Activated gamma-delta T cell treated with Interleukin-2 at 50 U/mL for 16 hours (primary cell): ENCODE results near the gene TSPAN14.
A peak's percentile ranks its signal among the peaks of the same experiment; 100 is the strongest.

Source experiments
- DNase-seq: peaks from one replicate; pipeline ENCODE4 v3.0.0-alpha.2; 2020

TSPAN14 gene

DNA sequence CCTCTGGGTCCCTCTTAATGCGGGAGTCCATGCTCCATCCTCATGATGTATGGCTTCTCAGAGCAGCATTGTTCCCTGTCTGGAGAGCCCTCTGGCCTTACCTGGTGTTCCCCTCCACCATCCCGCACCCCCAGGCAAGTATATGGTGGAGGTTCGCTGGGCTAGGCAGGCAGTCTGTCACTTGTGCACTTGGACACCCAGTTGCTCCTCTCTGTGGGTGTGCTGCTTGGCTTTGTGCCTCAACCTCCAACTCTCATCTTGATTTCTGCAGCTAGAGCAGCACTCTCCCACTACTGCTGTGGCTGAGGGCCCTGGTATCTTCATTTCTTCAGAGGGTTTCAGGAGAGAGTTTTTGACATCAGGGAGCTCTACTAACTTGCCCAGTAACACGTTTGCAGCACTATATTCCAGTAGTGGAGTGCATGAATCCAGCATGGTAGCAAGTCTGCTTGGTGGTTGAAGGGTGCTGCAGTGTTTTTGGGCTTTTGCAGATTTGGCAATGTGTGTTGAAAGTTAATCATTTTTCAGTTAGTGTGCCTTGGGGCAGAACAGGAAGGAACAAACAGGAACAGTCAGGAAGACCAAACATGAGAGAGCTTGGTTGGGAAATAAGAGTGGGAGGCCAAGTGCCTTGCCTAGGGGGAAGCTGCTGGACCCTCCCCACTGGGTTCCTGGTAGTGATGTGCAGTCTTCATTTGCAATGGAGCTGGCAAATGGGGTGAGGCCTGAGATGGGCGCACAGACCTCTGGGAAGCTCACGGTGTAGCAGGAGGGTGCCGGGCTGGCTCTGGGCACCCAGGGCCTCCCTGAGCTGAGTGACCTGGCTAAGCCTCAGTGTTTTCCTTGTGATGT is 37.4 kb downstream of the TSPAN14 start:
- no peak for DNase-seq

GRCh38 chr10:80492848-80493521 is 38.9 kb downstream of the TSPAN14 start:
- DNase-seq: no peak

DNA sequence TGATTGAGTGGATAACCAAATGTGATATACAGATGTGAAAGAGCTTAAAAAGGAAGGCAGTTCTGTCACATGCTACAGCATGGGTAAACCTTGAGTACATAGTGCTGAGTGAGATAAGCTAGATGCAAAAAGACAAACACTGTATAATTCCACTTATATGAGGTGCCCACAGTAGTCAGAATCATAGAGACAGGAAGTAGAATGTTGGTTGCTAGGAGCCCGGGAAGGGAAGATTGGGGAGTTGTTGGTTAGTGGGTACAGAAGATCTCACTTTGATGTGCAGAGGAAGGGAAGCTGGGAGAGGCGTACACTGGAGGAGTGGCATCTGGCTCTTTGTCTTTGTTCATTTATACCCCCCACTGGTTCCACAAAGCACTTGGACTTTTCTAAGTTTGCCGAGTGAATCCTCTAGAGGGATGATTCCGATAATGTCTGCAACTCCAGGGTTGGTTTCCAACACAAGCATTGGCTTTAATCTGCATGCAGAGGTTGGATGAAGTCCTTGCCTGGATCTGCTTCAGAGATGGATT is 39.5 kb downstream of the TSPAN14 start:
- DNase-seq: no peak

DNA sequence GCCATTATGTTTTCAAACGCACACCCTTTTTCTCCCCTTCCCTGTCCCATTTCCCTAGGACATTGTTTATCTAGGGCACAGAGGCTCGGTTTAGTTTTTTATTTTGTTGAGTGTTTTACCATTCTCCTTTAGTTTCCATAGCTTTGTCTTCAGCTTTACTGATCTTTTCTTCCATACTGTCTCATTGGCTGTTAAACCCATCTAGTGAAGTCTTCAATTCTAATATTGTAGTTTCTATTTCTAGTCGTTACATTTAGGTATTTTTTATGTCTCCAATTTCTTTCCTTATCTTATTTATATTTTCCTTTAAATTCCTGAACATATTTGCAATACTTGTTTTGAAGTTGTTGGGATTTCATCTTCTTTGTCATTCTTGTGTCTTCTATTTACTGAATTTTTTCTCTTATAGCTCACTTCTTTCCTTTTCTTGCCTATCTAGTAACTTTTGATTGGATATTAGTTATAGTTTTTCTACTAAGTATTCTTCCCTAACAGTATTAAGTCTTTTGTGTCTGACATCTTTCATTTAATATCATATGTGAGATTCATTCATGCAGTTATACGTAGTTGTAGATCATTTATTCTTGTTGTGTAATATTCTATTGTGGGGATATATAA is 42.6 kb downstream of the TSPAN14 start:
- no peak for DNase-seq

GRCh38 chr10:80497187-80498077 is 43.3 kb downstream of the TSPAN14 start:
- no peak for DNase-seq

DNA sequence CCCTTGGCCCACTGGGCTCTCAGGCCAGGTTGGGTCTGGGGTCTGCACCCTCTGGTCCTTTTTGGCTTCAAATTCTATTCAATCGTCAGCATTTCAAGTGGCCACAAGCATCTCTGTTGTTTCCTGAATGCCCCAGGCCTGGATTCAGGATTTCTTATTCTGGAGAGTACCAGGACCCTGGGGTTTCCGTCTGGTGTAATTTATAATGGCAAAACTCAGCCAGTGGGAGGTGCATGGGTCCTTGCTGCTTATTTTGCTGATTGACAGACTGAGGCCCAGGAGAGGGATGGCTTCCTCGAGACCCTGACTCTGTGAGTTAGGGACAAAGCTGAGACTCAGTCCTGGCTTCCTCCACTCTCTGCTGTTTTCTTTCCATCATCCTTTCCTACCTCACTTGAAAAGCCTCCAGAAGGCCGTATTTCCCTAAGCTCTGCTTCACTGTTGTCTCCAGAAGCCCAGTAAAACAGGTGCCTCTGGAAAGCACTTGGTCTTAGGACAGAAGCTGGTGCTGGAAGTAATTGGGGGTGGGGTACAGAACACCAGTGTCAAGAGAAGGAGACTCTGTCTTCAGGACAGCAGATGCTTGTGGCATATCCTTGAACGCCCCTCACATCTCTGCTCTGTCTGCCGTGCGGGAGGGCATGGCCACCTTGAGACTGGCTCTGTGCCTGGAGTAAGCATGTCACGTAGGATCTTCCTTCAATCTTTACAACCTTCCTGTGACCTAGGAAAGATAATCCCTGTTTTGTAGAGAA is 44.1 kb downstream of the TSPAN14 start:
- DNase-seq: no peak

- peak; percentile 55 for DNase-seq
Measured at GRCh38 chr10:80498833-80499741, 45.0 kb downstream of the TSPAN14 start.

DNA sequence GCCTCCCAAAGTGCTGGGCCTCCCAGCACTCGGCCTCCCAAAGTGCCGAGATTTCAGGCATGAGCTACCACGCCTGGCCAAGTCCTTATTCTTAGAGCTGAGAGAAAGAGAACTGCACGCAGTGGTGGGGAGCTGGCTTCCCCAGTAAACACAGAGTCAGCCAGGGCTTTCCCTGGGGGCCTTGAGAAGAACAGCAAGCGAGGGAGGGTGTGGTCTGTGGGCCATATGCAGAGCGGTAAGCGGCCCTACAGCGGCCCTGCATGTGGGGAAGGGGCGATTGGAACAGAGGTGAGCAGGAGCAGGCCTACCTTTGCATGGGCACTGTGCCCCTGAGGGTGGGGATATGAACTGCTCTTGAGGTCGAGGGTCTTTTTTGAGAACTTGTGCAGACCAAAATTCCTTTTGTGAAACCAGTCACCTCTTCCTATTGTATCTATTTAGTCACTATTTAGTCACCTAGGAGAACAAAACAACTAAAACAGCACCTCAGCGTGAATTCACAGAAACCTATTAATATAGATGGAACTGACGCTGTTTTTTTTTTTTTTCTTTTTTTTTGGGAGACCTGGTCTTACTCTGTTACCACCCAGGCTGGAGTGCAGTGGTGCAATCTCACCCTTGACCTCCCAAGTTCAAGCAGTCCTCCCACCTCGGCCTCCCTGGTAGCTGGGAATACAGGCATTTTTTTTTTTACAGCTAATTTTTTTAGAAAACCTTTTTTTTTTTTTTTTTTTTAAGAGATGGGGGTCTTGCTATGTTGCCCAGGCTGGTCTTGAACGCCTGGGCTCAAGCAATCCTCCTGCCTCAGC is 46.7 kb downstream of the TSPAN14 start:
- DNase-seq: no peak

DNA sequence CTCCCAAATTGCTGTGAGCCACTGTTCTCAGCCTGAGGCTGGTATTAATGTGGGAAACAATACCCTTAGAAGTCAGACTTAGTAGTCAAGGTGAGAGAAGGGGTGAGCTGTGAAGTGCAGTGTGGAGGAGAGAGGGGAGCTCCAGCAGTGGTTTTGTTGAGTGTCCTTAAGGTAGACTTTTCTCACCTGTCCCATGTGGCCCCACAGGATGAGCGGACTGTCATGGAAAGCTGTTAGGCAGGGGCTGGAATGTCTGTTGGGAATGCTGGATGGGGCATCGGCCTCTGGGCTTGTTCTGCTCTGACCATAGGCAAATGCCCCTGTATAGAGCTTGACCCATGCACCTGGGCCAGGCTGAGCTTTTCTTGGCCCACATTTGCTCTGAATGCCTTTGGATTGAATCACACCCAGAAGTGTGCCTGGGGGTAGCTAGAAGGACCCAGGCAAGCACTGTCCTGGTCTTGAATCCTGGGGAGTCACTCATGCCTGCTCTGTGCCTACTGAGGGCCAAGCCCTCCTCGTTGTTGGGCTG is 47.3 kb downstream of the TSPAN14 start:
- DNase-seq: no peak

DNA sequence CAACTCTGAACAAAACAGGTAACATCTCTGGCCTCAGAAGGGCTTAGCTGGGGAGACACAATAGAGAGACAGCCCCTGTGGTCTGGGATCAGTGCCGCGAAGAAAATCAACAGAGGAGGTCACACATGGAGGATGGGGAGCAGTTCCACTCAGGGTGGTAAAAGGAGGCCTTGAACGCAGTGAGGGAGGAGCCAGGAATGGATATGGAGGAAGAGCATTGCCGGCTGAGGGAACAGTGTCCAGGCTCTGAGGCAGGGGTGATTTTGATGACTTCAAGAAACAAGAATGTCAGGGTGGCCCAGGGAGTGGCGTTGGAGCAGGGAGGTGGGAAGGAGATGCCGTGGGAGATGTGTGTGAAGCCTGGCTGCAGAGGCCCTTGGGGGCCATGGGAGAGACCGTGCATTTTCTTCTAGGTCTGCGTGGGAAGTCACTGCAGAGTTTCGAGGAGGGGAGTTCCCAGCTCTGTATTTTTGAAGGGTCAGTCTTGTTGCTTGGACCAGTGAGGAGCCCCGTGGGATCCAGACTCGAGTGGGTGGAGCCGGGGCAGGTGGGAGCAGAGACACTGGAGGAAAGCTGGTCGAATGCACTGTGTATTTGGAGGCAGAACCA is 47.9 kb downstream of the TSPAN14 start:
- no peak for DNase-seq

DNA sequence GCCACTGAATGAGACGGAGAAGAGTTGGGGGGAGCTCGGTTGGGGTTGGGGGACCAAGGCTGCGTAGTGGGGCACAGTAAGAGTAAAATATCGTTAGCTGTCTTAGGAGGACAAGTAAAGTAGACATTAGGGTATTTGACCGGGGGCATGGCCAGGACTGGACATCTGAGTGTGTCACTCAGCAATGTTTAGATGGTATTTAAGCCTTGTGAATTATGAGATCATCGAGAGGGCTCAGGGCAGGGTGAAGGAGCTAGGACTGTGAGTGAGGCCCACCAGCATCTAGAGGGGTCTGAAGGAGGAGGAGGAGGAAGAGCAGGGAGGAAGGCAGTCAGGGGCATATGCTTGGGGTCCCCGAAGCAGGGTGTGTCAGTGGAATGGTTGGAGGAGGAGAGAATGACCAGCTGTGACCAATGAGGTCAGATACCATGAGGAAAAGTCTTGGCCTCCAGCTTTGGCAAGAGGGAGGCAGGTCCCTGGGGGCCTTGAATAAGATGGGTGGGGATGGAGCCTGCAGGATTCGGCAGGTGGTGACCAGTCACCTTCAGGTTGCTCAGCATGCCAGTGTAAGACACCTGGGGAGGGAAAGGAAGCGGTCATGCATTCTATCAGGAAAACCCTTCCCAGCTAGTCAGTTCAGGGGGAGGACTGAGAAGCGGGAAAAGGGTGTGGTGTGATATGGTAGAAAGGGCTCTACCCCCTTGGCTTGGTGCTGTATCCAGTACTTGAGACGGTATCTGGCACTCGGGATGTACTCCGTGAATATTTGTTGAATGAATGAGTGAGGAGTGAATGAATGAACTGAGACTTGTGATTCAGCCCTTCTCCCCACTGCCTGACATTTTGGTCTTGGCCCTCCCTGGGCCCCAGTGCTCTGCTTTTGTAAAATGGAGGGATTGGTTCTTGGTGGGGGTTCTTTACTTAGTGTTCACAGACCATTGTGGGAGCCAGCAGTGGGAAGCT is 48.8 kb downstream of the TSPAN14 start:
- DNase-seq: no peak

GRCh38 chr10:80503584-80504157 is 49.6 kb downstream of the TSPAN14 start:
- no peak for DNase-seq

GRCh38 chr10:80504158-80504811 is 50.2 kb downstream of the TSPAN14 start:
- DNase-seq: no peak

DNA sequence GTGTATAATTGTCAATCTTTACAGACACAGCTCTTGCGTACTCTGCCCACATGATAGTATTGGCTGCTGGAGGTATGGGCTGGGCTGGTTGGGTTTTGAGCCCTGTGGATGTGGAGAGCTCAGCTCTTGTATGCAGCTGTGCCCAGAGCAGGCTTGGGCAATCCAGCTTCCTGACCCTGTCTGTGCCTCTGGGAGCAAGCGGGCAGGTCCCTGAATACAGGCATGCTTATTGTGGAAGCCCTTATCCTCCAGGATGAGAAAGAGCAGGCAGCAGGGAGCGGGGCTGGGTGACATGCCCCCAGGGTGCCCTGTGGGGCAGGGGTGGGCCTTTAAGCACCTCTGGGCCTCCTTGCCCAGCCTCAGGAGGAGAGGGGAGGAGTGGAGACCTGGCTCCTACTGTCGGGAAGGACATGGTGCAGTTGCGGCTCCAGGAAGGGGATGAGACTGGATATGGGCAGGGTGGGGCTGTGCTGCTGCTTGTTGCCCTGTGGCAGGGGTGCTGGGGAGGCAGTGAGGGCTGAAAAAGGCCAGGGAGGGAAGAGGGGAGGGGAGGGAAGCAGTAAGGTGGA is 50.9 kb downstream of the TSPAN14 start:
- no peak for DNase-seq

- no peak for DNase-seq
Measured at GRCh38 chr10:80506189-80506575, 52.1 kb downstream of the TSPAN14 start.

- DNase-seq: no peak
Measured at GRCh38 chr10:80506836-80507487, 52.9 kb downstream of the TSPAN14 start.
